HL-60 (cell line): ENCODE data around the gene SLC25A51.

ENCODE experiments used
- DNase-seq, 2 experiments: peaks; one replicate each; pipeline ENCODE4 v3.0.0-alpha.2; 2010 to 2020; ENCODE audit warnings: low read depth in 1 of 2, low spot score in 1 of 2
- H3K27ac ChIP-seq: fragments of 250-450 bp; sonication (Bioruptor Pico); replicated peaks from 2 replicates; pipeline ENCODE4 v1.5.1; 2020; ENCODE audit warnings: mild to moderate bottlenecking, moderate library complexity
- H3K27me3 ChIP-seq: fragments of 250-450 bp; sonication (Bioruptor Pico); 2 replicates; pipeline ENCODE4 v1.5.1; 2021; ENCODE audit warnings: mild to moderate bottlenecking, moderate library complexity; ENCODE audit not compliant: insufficient read depth, poor library complexity, severe bottlenecking
- H3K4me3 ChIP-seq: replicated peaks from 2 replicates; pipeline ENCODE4 v1.5.1; 2011; ENCODE audit warnings: mild to moderate bottlenecking, control low read depth, low read length; ENCODE audit not compliant: insufficient read depth
- GABPA ChIP-seq: IDR thresholded peaks from 2 replicates; pipeline ENCODE4 v1.6.1; 2012; ENCODE audit warnings: low read depth
- POLR2AphosphoS5 ChIP-seq: IDR thresholded peaks from 2 replicates; pipeline ENCODE4 v1.6.1; 2012; ENCODE audit warnings: low read depth
- REST ChIP-seq: IDR thresholded peaks from 2 replicates; pipeline ENCODE4 v1.6.1; 2012; ENCODE audit warnings: low read depth; ENCODE audit not compliant: insufficient replicate concordance
- SPI1 ChIP-seq: IDR thresholded peaks from 2 replicates; pipeline ENCODE4 v1.6.1; 2012; ENCODE audit warnings: low read depth, mild to moderate bottlenecking, borderline replicate concordance
- TF ChIP-seq, protein P1 (sequence below): IDR thresholded peaks from one replicate; pipeline ENCODE4 v1.5.1; 2011; ENCODE audit warnings: low read length, control low read depth, inconsistent platforms; ENCODE audit not compliant: insufficient read depth

SLC25A51 gene

DNA sequence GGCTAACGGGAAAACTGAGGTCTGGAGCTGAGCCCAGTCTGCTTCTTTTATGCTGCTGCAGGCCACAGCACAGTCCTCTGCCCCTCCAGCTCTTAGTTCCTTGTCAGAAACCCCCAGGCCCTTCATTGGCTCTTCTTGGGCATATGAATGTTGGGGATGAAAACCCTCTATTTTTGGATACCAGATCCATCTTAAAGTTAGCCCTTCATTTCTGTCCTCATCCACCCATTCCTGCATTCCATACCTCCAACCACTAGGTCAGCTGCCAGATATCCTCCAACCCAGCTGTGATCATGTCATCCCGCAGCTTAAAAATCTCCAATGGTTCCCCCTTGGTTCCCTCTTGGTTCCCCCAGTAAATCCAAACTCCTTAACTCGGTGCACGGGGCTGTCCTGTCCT lies 1.8 kb upstream of the SLC25A51 start:
- Histone ChIP-seq H3K4me3 (no peak overlapping the region), H3K27me3 (no peaks in the 10 kb centered on the region), H3K27ac (no peak overlapping the region)
- DNase-seq, result no peak
- TF ChIP-seq GABPA (no peak), POLR2AphosphoS5 (no peak), REST (no peak), SPI1 (no peak)
- TF ChIP-seq, protein P1, sequence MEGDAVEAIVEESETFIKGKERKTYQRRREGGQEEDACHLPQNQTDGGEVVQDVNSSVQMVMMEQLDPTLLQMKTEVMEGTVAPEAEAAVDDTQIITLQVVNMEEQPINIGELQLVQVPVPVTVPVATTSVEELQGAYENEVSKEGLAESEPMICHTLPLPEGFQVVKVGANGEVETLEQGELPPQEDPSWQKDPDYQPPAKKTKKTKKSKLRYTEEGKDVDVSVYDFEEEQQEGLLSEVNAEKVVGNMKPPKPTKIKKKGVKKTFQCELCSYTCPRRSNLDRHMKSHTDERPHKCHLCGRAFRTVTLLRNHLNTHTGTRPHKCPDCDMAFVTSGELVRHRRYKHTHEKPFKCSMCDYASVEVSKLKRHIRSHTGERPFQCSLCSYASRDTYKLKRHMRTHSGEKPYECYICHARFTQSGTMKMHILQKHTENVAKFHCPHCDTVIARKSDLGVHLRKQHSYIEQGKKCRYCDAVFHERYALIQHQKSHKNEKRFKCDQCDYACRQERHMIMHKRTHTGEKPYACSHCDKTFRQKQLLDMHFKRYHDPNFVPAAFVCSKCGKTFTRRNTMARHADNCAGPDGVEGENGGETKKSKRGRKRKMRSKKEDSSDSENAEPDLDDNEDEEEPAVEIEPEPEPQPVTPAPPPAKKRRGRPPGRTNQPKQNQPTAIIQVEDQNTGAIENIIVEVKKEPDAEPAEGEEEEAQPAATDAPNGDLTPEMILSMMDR, result no peak

GRCh38 chr9:37905131-37905505 lies 1.2 kb upstream of the SLC25A51 start:
- H3K27ac ChIP-seq, result no peak overlapping the region
- H3K4me3 ChIP-seq, result no peak overlapping the region
- no peak for TF ChIP-seq POLR2AphosphoS5
- no peak for TF ChIP-seq GABPA
- no peak for TF ChIP-seq REST
- TF ChIP-seq, protein P1, result no peak
- TF ChIP-seq SPI1, result no peak
- no peaks in the 10 kb centered on the region for H3K27me3 ChIP-seq
- no peak for DNase-seq

DNA sequence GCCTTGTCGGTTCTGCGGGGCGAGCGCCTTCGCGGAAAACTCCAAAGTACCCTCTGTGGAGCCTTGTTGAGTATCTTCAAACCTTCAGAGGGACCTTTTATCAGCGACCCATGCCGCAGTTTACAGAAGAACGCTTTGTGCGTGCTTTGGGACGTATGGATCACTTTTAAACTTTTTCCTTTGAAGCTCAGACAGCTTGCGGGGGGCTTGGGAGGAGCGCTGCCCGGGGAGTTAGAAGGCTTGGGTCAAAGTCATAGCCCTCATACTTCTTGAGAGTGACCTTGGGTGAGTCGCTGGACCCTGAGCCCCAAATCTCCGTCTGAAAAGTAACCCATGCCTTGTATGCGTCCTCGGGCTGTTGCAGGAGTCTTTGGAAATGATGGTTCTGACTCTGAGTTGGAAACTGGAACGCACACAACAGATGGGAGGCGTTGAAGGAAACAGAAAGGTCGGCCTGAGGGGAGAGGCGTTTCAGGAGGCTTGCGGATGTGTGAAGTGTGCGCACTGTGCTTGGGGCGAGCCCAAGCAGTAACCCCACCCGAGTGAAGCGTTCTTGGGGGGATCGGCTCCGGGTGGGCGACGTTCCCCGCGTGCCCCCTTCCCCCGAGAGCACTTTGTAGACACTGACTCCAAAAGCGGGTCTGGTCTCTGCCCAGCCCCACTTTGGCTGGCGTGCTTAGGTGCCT lies 661 bp upstream of the SLC25A51 start:
- no peak for DNase-seq
- no peaks in the 10 kb centered on the region for H3K27me3 ChIP-seq
- H3K4me3 ChIP-seq, result peak overlapping the region; percentile 79
- peak overlapping the region; percentile 81 for H3K27ac ChIP-seq
- TF ChIP-seq POLR2AphosphoS5 (no peak), SPI1 (no peak), GABPA (no peak), REST (no peak)
- TF ChIP-seq, protein P1, result no peak
